Measurements from ENCODE around the gene FGGY.
"Not testable (repeated sequence)": the region's sequence is repeated elsewhere in the genome, so short reads cannot be mapped to it uniquely, and the experiment has no call there.

The FGGY gene

DNA sequence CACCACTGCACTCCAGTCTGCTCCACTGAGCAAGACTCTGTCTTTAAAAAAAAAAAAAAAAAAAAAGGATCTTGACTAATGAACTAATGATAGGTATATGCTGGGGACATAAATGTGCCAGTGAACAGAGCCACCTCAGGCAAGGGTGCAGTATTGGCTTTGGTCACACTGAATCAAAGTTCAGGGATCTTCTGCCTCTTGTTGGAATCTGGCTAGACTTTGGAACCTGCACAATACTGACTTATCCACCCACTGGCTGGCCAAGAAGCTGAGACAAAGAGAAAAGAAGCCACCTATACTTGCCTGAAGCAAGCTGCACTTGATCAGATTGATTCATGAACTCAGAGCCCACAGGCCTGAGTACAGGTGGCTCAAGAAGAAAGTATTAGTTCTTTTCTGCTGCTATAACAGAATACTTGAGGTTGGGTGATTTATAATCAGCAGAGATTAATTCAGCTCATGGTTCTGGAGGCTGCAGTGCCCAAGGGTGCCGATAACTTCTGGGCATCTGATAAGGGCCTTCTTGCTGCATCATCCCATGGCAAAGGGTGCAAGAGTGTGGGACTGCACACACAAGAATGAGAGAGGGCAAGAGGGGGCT lies 172.0 kb downstream of the FGGY start:
- no peak for DNase-seq (ENCODE audit: low read depth)
- no peak overlapping the region for H3K4me3 ChIP-seq (ENCODE audit: low read depth, low read length)
- TF ChIP-seq, protein P1, sequence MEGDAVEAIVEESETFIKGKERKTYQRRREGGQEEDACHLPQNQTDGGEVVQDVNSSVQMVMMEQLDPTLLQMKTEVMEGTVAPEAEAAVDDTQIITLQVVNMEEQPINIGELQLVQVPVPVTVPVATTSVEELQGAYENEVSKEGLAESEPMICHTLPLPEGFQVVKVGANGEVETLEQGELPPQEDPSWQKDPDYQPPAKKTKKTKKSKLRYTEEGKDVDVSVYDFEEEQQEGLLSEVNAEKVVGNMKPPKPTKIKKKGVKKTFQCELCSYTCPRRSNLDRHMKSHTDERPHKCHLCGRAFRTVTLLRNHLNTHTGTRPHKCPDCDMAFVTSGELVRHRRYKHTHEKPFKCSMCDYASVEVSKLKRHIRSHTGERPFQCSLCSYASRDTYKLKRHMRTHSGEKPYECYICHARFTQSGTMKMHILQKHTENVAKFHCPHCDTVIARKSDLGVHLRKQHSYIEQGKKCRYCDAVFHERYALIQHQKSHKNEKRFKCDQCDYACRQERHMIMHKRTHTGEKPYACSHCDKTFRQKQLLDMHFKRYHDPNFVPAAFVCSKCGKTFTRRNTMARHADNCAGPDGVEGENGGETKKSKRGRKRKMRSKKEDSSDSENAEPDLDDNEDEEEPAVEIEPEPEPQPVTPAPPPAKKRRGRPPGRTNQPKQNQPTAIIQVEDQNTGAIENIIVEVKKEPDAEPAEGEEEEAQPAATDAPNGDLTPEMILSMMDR (IDR thresholded peaks at IDR 0.05; ENCODE audit: low read depth, low read length, missing control alignments), result no peak

DNA sequence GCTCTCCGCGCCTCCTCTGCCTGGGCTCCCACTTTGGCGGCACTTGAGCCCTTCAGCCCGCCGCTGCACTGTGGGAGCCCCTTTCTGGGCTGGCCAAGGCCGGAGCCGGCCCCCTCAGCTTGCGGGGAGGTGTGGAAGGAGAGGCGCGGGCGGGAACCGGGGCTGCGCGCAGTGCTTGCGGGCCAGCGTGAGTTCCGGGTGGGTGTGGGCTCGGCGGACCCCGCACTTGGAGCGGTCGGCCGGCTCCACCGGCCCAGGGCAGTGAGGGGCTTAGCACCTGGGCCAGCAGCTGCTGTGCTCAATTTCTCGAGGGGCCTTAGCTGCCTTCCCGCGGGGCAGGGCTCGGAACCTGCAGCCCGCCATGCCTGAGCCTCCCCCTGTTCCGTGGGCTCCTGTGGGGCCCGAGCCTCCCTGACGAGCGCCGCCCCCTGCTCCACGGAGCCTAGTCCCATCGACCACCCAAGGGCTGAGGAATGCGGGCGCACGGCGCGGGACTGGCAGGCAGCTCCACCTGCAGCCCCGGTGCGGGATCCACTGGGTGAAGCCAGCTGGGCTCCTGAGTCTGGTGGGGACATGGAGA lies 175.2 kb downstream of the FGGY start:
- not testable (repeated sequence) for H3K4me3 ChIP-seq (ENCODE audit: low read depth, low read length); DNase-seq (ENCODE audit: low read depth)

DNA sequence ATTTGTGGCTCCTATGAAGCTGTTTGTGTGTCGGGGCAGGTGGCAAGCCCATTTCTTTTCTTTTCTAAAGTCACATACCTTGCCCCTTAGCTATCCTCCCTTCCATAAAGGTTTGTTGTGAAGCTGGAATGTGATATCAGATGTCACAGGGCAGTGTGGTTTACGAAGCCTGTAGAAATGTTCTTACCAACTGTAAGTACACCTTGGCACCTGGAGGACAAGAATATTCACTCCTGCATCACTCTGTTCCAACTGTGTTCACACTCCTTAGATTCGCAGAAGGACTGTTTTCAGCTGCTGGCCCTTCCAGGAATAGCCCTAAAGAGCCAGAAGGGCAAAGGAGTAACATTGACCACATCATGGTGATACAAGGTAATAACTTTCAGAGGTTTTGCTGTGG lies 176.9 kb downstream of the FGGY start:
- no peak for DNase-seq (ENCODE audit: low read depth)
- TF ChIP-seq, protein P1 (IDR thresholded peaks at IDR 0.05; ENCODE audit: low read depth, low read length, missing control alignments), result no peak
- H3K4me3 ChIP-seq (ENCODE audit: low read depth, low read length), result no peak overlapping the region

DNA sequence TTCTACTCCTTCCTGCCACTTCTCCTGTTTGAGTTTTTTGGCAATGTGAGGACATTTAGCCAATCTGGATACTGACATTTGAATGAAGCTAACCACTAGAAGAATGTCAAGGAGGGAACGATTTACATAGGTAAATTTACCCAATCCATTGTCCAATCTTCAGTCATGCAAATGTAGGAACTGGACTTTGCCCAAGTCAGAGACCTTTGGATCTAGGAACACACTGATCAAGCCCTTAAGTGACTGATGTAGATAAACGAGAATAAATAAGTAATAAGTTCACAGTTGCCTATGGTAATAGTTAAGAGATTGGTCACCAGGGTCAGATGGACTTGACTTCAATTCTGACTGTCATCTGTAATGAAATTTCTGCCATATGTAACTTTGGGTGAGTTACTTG lies 177.6 kb downstream of the FGGY start:
- TF ChIP-seq, protein P1 (IDR thresholded peaks at IDR 0.05; ENCODE audit: low read depth, low read length, missing control alignments), result no peak
- no peak overlapping the region for H3K4me3 ChIP-seq (ENCODE audit: low read depth, low read length)
- DNase-seq (ENCODE audit: low read depth), result no peak

DNA sequence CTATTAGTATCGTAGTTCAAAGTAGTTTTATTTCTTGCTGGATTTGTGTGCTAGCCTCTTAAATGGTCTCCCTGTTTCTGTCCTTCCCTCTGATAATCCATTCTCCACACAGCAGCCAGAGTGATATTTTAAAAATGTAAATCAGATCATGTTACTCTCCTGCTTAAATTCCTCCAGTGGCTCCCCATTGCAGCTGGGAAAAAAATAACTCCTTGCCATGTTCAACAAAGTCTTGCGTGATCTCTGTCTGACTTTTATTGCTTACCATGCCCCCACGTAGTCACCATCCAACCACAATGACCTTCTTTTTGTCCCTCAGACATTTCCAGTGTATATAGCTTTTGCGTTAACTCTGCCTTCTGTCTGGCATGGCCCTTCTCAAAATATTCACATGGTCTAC lies 178.8 kb downstream of the FGGY start:
- H3K4me3 ChIP-seq (ENCODE audit: low read depth, low read length), result no peak overlapping the region
- DNase-seq (ENCODE audit: low read depth), result no peak
- TF ChIP-seq, protein P1 (IDR thresholded peaks at IDR 0.05; ENCODE audit: low read depth, low read length, missing control alignments), result no peak

DNA sequence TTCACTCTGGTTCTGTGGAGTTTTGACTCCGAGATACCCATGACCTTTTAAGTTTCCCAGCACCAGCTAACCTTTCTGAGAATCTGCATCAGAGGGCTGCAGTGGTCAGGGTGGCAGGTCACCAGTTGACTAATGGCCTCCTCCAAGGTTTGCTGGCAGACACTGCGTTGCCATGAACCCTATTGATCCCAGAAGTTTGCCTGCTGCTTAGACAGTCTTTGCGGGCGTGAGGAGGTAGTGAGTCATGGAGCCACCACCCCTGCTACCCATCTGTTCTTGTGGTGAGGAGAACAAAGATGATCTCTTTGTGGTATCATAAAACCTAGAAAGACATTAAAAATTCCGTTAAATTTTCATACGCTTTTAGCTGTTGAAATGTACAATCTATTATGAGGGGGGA lies 180.4 kb downstream of the FGGY start:
- TF ChIP-seq, protein P1 (IDR thresholded peaks at IDR 0.05; ENCODE audit: low read depth, low read length, missing control alignments), result no peak
- DNase-seq (ENCODE audit: low read depth), result no peak
- H3K4me3 ChIP-seq (ENCODE audit: low read depth, low read length), result no peak overlapping the region

DNA sequence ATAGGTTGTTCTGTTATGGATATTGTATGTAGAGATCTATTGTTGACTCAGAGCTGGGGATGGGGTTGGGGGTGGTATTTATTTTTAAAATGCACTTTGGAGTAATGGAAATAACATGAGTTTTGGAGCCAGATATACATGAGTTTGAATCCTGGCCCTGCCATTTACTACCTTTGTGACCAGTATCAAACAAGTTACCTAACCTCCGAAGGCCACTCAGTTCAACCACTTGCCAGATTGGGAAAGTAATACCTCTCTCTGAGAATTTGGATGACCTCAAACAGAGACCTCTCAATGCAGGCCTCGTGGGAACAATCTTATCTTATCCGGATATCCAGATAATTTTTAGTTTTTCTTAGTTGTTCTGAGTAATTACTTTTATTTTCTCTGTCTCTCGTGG lies 181.0 kb downstream of the FGGY start:
- no peak for DNase-seq (ENCODE audit: low read depth)
- TF ChIP-seq, protein P1 (IDR thresholded peaks at IDR 0.05; ENCODE audit: low read depth, low read length, missing control alignments), result no peak
- H3K4me3 ChIP-seq (ENCODE audit: low read depth, low read length), result no peak overlapping the region
